GM23338 (cell line): ENCODE results near the gene NCOA7. TPM values are rescaled to one million over a fixed set of nuclear protein-coding genes. Genes with fewer than 3 reads are reported as not detected.

Experiments used
- ATAC-seq: fragments of 200-7000 bp; cut with Tn5 transposase; 3 replicates; pipeline ENCODE4 v1.9.1; 2020
- DNase-seq: peaks from one replicate; pipeline ENCODE4 v3.0.0-alpha.2; 2015; ENCODE audit warnings: low spot score
- H2AFZ ChIP-seq: fragments of 200-600 bp; sonication (generic); 2 replicates; pipeline ENCODE4 v1.8.0; 2016; ENCODE audit warnings: antibody characterized with exemption, mild to moderate bottlenecking, moderate library complexity
- H3F3A ChIP-seq: fragments of 200-600 bp; sonication (generic); replicated peaks from 2 replicates; pipeline ENCODE4 v1.8.0; 2017; ENCODE audit warnings: antibody characterized with exemption, mixed run types, low read depth
- H3K27ac ChIP-seq: fragments of 200-600 bp; sonication (generic); 2 replicates; pipeline ENCODE4 v1.6.1; 2016; ENCODE audit warnings: low read depth
- H3K27me3 ChIP-seq: fragments of 200-600 bp; sonication (generic); 2 replicates; pipeline ENCODE4 v1.8.0; 2016; ENCODE audit warnings: mild to moderate bottlenecking, mixed run types, moderate library complexity; ENCODE audit not compliant: insufficient read depth
- H3K36me3 ChIP-seq: fragments of 200-600 bp; sonication (generic); 2 replicates; pipeline ENCODE4 v1.8.0; 2016; ENCODE audit warnings: mild to moderate bottlenecking; ENCODE audit not compliant: insufficient read depth
- H3K4me1 ChIP-seq: fragments of 200-600 bp; sonication (generic); 2 replicates; pipeline ENCODE4 v1.8.0; 2016; ENCODE audit warnings: mild to moderate bottlenecking, moderate library complexity; ENCODE audit not compliant: insufficient read depth
- H3K4me2 ChIP-seq: fragments of 200-600 bp; sonication (generic); 2 replicates; pipeline ENCODE4 v1.7.1; 2017; ENCODE audit warnings: mixed run types
- H3K4me3 ChIP-seq: fragments of 200-600 bp; sonication (generic); 2 replicates; pipeline ENCODE4 v1.6.1; 2016; ENCODE audit warnings: mixed run types
- H3K79me2 ChIP-seq: fragments of 200-600 bp; sonication (generic); replicated peaks from 2 replicates; pipeline ENCODE4 v1.8.0; 2017; ENCODE audit warnings: mild to moderate bottlenecking; ENCODE audit not compliant: insufficient read depth
- H3K9me2 ChIP-seq: fragments of 200-600 bp; sonication (generic); 2 replicates; pipeline ENCODE4 v1.8.0; 2017; ENCODE audit not compliant: insufficient read depth
- H4K20me1 ChIP-seq: fragments of 200-600 bp; sonication (generic); replicated peaks from 2 replicates; pipeline ENCODE4 v1.8.0; 2017; ENCODE audit warnings: mild to moderate bottlenecking; ENCODE audit not compliant: insufficient read depth
- H3K27ac Mint-ChIP-seq: 2 replicates; pipeline ENCODE4 v1.8.0; 2020; ENCODE audit warnings: inconsistent platforms, mild to moderate bottlenecking, moderate library complexity, mixed read lengths
- H3K27me3 Mint-ChIP-seq: 3 replicates; pipeline ENCODE4 v1.8.0; 2022; ENCODE audit warnings: low read depth, mild to moderate bottlenecking, moderate library complexity, mixed read lengths, inconsistent platforms; ENCODE audit not compliant: insufficient read depth, poor library complexity
- H3K36me3 Mint-ChIP-seq: 3 replicates; pipeline ENCODE4 v1.8.0; 2021; ENCODE audit warnings: low read depth, mild to moderate bottlenecking, inconsistent platforms, moderate library complexity, mixed read lengths
- H3K4me1 Mint-ChIP-seq: 3 replicates; pipeline ENCODE4 v1.8.0; 2020; ENCODE audit warnings: mild to moderate bottlenecking, inconsistent platforms, mixed read lengths
- H3K4me3 Mint-ChIP-seq: 3 replicates; pipeline ENCODE4 v1.8.0; 2021; ENCODE audit warnings: moderate library complexity, mild to moderate bottlenecking, inconsistent platforms, mixed read lengths
- H3K9me3 Mint-ChIP-seq: 3 replicates; pipeline ENCODE4 v1.8.0; 2020; ENCODE audit warnings: moderate library complexity, mild to moderate bottlenecking, inconsistent platforms, mixed read lengths
- CREB1 ChIP-seq: fragments of 250-450 bp; sonication (Bioruptor Pico); IDR thresholded peaks from 2 replicates; pipeline ENCODE4 v1.5.0; 2020; ENCODE audit warnings: low read depth, mild to moderate bottlenecking, moderate library complexity
- CTCF ChIP-seq, 2 experiments: fragments of 200-600 bp in 1 of 2; sonication (generic) in 1 of 2; conservative IDR thresholded peaks; 2 replicates each; pipeline versions ENCODE4 v1.5.1 to v1.6.1; 2016 to 2017; ENCODE audit warnings: antibody characterized with exemption in 2 of 2, low read depth in 2 of 2, mild to moderate bottlenecking in 2 of 2, moderate library complexity in 1 of 2
- EZH2 ChIP-seq: fragments of 200-600 bp; sonication (generic); IDR thresholded peaks from one replicate; pipeline ENCODE4 v1.8.0; 2017; ENCODE audit warnings: antibody characterized with exemption, mild to moderate bottlenecking, low read depth; ENCODE audit not compliant: unreplicated experiment
- EZH2phosphoT487 ChIP-seq: fragments of 200-600 bp; sonication (generic); IDR thresholded peaks from one replicate; pipeline ENCODE4 v1.8.1; 2018; ENCODE audit warnings: antibody characterized with exemption; ENCODE audit not compliant: unreplicated experiment
- JUNB ChIP-seq: IDR thresholded peaks from one replicate; pipeline ENCODE4 v1.6.1; 2016; ENCODE audit warnings: antibody characterized with exemption; ENCODE audit not compliant: unreplicated experiment
- NANOG ChIP-seq: IDR thresholded peaks from 2 replicates; pipeline ENCODE4 v1.6.1; 2016; ENCODE audit warnings: antibody characterized with exemption, borderline replicate concordance
- POLR2AphosphoS5 ChIP-seq: IDR thresholded peaks from 2 replicates; pipeline ENCODE4 v1.6.1; 2016; ENCODE audit warnings: antibody characterized with exemption, low read depth
- STAT1 ChIP-seq: IDR thresholded peaks from one replicate; pipeline ENCODE4 v1.6.1; 2016; ENCODE audit warnings: antibody characterized with exemption; ENCODE audit not compliant: unreplicated experiment
- ZNF114 ChIP-seq: fragments of 250-450 bp; sonication (Bioruptor Pico); IDR thresholded peaks from 2 replicates; pipeline ENCODE4 v1.5.0; 2020; ENCODE audit warnings: mild to moderate bottlenecking, moderate library complexity
- ZNF331 ChIP-seq: fragments of 250-450 bp; sonication (Bioruptor Pico); IDR thresholded peaks from 2 replicates; pipeline ENCODE4 v1.5.0; 2020; ENCODE audit warnings: low read depth, mild to moderate bottlenecking, moderate library complexity
- ZNF462 ChIP-seq: fragments of 250-450 bp; sonication (Bioruptor Pico); IDR thresholded peaks from 2 replicates; pipeline ENCODE4 v1.5.0; 2020; ENCODE audit warnings: mild to moderate bottlenecking, moderate library complexity
- polyA plus RNA-seq: library from polyadenylated mRNA; unstranded; fragments of >200 nt; fragmentation: Nextera tagmentation; extraction: Ambion mirVana; gene quantifications from 2 replicates; pipeline ENCODE4 v1.2.1, GENCODE V29; 2016
- total RNA-seq: library from RNA; depleted of rRNA; stranded (reverse); fragments of >200 nt; shearing (Covaris generic); gene quantifications from 2 replicates; pipeline ENCODE4 v1.2.3, GENCODE V29; 2014
- TF ChIP-seq, protein P1 (sequence below): IDR thresholded peaks from one replicate; pipeline ENCODE4 v1.6.1; 2018; ENCODE audit warnings: antibody characterized with exemption; ENCODE audit not compliant: unreplicated experiment
- TF ChIP-seq, protein P2 (sequence below): IDR thresholded peaks from 2 replicates; pipeline ENCODE4 v1.6.1; 2016; ENCODE audit warnings: antibody characterized with exemption

NCOA7 gene
- total and polyA plus RNA-seq, 2 experiments from 2014 or later, result 9.3 to 15.7 TPM

DNA sequence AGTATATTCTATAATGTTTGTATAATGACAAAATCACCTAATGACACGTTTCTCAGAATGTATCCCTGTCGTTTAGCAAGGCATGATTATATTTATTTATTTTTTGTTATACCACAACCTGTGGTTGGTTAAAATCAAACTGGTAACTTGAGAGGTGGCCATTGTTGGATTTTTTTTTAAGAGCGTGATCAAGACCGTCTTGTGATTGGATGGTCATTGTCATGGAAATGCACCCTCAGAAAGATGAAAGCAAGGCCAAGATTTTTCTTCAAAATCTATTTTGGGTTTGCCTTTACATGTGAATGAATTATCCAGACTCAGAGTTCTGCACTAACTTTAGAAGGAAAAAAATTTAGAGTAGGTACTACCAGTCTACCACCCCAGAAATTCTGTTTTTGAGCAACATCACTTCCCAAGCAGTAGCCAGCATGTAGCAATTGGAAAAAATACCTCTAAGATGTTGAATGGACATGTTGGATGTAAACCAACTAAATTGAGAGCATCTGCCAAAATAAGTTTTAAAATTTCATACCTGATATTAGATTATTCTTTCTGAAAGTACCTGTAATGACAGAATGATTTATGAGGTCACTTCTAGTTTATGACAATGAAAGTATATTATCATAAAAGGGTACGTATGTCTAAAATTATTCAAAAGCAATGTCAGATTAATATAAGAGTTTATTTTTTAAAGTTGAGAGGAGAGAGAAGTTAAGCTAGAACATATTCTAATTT is 50.8 kb downstream of the NCOA7 start:
- no peaks in the 10 kb centered on the region for H4K20me1 ChIP-seq
- no peak overlapping the region for H3K4me3 Mint-ChIP-seq
- TF ChIP-seq ZNF462 (CRISPR knock-in tag), result no peak
- TF ChIP-seq CTCF (conservative IDR thresholded peaks at IDR 0.05; ENCODE audit: low read depth in 2 of 2), result no peak
- no peak for TF ChIP-seq NANOG
- TF ChIP-seq CREB1 (CRISPR knock-in tag), result no peak
- no peak for TF ChIP-seq ZNF114 (CRISPR knock-in tag)
- TF ChIP-seq STAT1, result no peak
- TF ChIP-seq, protein P1, sequence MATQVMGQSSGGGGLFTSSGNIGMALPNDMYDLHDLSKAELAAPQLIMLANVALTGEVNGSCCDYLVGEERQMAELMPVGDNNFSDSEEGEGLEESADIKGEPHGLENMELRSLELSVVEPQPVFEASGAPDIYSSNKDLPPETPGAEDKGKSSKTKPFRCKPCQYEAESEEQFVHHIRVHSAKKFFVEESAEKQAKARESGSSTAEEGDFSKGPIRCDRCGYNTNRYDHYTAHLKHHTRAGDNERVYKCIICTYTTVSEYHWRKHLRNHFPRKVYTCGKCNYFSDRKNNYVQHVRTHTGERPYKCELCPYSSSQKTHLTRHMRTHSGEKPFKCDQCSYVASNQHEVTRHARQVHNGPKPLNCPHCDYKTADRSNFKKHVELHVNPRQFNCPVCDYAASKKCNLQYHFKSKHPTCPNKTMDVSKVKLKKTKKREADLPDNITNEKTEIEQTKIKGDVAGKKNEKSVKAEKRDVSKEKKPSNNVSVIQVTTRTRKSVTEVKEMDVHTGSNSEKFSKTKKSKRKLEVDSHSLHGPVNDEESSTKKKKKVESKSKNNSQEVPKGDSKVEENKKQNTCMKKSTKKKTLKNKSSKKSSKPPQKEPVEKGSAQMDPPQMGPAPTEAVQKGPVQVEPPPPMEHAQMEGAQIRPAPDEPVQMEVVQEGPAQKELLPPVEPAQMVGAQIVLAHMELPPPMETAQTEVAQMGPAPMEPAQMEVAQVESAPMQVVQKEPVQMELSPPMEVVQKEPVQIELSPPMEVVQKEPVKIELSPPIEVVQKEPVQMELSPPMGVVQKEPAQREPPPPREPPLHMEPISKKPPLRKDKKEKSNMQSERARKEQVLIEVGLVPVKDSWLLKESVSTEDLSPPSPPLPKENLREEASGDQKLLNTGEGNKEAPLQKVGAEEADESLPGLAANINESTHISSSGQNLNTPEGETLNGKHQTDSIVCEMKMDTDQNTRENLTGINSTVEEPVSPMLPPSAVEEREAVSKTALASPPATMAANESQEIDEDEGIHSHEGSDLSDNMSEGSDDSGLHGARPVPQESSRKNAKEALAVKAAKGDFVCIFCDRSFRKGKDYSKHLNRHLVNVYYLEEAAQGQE, result no peak
- TF ChIP-seq EZH2, result no peak
- no peak for TF ChIP-seq JUNB
- TF ChIP-seq, protein P2, sequence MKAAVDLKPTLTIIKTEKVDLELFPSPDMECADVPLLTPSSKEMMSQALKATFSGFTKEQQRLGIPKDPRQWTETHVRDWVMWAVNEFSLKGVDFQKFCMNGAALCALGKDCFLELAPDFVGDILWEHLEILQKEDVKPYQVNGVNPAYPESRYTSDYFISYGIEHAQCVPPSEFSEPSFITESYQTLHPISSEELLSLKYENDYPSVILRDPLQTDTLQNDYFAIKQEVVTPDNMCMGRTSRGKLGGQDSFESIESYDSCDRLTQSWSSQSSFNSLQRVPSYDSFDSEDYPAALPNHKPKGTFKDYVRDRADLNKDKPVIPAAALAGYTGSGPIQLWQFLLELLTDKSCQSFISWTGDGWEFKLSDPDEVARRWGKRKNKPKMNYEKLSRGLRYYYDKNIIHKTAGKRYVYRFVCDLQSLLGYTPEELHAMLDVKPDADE, result no peak
- no peak for TF ChIP-seq POLR2AphosphoS5
- TF ChIP-seq EZH2phosphoT487, result no peak
- TF ChIP-seq ZNF331 (CRISPR knock-in tag), result no peak
- H3K4me3 ChIP-seq, result no peak overlapping the region
- no peaks in the 10 kb centered on the region for H3K36me3 Mint-ChIP-seq
- H3K27me3 Mint-ChIP-seq, result no peaks in the 10 kb centered on the region
- H3K36me3 ChIP-seq, result no peaks in the 10 kb centered on the region
- no peaks in the 10 kb centered on the region for H3K9me2 ChIP-seq
- peaks cover 6% of the 10 kb centered on the region; the same call in 1 of the 3 replicates for H3K4me1 Mint-ChIP-seq
- H3K27ac Mint-ChIP-seq, result no peak overlapping the region
- no peaks in the 10 kb centered on the region for H3K9me3 Mint-ChIP-seq
- DNase-seq (no peak), ATAC-seq (no peak)
- H3K27me3 ChIP-seq, result no peaks in the 10 kb centered on the region
- H3K4me2 ChIP-seq, result no peak overlapping the region
- no peaks in the 10 kb centered on the region for H3K79me2 ChIP-seq
- H3K27ac ChIP-seq, result no peak overlapping the region
- H3F3A ChIP-seq, result no peaks in the 10 kb centered on the region
- H3K4me1 ChIP-seq, result no peaks in the 10 kb centered on the region
- H2AFZ ChIP-seq, result no peak overlapping the region
